Nucleus accumbens (tissue), 56 donors: ENCODE results near the gene CFAP61.

ENCODE experiments used
- DNase-seq, 56 donors: peaks; one replicate each; lab custom pipeline; 2025; lab: John Stamatoyannopoulos, UW

CFAP61 gene

GRCh38 chr20:20255099-20255498, 202.8 kb downstream of the CFAP61 start:
- DNase-seq: no peak

DNA sequence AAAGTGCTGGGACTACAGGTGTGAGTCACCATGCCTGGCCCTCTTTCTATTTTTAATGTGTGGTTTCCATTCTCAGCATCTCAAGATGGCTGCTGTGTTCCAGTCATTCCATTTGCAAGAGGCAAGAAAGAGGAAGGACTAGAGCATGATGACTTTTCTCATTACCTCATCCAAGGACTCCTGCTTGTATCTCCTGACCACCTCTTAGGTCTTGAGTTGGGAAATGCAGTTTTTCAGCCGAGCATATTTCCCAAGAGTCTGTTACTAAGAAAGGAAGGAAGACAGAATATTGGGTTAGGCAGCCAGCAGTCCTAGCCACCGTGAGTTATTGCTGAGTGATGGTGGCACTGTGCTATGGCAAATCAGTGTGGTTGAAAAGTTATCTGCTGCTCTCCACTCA, 207.2 kb downstream of the CFAP61 start:
- DNase-seq: no peak

DNA sequence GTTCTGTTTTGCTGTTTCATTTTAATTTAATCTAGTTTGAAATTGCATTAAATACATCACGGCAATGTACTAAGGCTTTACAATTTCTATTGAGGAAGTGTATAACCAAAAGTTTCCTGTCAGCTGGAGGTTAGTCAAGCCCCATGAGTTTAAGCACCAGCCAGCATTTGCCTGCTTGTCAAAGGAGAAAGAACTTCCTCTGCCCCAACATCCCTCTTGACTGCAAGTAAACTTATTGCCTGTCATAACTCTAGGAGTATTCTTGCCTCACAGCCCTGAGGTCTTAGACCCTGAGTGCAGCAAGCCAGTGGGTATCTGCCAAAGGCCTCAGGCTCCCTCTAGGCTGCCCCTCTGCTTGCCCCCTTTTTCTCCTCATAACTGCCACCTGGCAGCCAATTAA, 208.8 kb downstream of the CFAP61 start:
- no peak for DNase-seq

GRCh38 chr20:20265210-20265609, 212.9 kb downstream of the CFAP61 start:
- no peak for DNase-seq

DNA sequence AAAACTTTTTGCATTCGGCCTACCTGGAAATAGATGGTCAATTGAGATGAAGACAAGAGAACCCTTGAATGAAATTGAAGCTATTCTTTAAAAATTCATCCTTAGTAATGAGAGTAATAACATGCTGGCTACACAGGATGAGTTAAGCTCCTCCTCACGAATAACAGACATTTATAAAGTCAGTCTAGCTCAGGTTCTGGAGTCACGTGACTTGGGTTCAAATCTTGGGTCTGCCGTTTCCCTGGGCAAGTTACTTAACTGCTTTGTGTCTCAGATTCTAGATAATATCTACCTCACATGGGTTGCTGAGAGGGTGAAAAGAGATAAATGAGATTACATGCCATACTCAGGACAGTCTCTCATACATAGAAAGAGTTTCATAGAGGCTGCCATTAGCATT, 214.2 kb downstream of the CFAP61 start:
- DNase-seq: no peak

DNA sequence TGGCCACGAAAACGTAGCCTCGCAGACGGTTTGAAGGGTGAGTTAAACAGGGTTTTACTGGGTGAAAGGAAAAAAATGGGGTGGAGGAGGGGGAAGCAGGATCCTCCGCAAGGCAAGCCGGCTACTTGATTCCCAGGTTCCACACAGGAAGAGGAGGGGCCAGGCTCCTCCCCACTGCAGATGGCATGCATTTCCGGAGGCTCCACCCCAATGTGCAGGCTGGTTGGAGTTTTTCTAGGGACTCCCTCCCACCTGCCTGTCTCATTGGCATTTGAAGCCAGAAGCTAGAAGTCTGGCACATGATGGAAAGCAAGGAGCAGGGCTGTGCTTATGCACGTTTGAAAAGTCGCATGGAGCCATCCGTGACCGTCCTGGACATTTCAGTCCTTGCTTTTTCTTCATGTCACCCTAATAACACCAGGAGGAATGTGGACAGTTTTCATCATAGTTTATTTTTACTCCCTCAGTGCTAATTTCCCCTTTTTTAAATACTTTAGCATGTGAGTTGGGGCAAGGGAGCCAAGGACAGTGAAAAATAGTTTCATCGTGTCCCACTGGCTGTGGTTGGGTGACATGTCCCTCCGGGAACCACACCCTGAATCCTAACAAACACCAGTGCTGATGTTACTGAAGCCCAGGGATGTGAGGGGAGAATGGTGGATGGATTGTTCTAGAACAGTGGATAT, 215.5 kb downstream of the CFAP61 start:
- no peak for DNase-seq

DNA sequence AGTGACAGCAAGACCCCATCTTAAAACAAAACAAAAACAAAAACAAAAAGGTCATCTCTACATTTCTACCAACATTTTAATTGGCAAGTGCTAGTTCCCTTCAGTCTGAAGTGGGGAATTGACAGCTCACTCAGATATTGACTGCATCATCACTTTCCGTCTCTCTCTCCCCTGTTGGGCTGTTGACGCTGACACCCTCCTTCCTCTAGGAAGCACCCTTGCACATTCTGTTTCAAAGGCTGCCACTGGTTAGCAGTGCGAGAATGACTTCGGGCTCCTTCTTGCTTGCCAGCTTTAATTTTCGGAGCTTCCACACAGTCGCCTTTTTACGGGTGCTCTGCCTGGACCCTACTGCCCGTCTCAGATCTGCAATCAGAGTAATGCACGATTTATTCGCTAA, 218.9 kb downstream of the CFAP61 start:
- DNase-seq: no peak

GRCh38 chr20:20272686-20273085, 220.4 kb downstream of the CFAP61 start:
- no peak for DNase-seq

- no peak for DNase-seq
These were observed 221.0 kb downstream of the CFAP61 start for GRCh38 chr20:20273286-20273685.

GRCh38 chr20:20274821-20275220, 222.5 kb downstream of the CFAP61 start:
- DNase-seq: no peak

- DNase-seq: no peak
These were observed 223.3 kb downstream of the CFAP61 start for GRCh38 chr20:20275636-20276035.

GRCh38 chr20:20276811-20277530, 224.6 kb downstream of the CFAP61 start:
- DNase-seq: peak in 12 of 56 donors; percentile 2 to 44 (median 10)

DNA sequence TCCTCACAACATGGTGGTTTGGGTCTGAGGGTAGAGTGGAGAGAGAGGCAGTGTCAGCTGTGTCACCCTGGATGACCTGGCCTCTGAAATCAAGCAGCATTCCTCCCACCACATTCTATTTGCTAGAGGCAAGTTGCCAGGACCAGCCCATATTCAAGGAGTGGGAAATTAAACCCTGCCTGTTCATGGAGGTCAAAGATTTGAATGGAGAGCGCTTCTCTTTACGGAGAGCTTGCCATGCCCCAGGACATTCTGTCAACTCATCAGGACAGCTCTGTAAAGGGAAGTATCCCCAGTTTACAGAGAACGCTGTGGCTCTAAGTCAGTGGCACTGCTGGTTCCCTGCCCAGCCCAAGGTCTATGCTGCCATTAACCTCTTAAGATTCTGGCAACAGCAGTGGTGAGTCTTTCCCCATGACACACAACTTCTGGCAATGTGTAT, 225.6 kb downstream of the CFAP61 start:
- no peak for DNase-seq

DNA sequence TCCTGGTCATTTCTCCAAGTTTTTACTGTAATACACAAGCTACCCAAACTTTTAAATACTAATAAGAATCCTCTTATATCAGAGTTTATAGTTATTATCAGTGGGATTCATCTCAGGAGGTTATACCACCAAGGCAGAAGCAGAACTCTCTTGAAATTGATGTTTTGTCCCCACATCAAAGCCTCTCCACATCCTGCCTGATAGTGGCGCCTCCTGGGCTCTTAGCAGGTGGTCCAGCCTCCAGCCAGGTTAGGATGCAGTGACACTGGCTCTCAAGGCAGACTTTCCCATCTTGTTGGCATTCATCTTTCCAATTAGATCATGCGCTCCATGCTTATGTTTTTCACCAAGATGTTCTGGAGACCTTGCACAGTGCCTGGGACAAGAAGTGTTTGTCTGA, 233.7 kb downstream of the CFAP61 start:
- DNase-seq: no peak

DNA sequence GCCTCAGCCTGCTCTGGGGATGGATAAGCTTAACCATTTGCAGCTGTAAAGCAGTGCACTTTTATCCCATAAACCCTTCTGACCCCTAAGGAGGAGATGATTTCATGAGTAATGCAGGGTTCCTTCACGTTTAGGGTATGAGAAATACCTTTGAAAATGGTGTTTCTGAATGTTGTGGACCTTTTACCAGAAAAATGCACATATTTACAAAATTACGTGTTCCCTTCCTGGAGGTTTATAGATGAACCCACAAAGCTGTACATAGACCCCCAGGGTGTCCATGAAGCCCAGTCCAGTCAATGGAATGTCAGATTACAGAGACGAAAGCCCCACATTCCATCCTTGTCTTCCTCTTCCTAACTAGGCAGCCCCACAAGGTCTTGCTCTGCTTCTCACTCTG, 237.0 kb downstream of the CFAP61 start:
- DNase-seq: no peak

DNA sequence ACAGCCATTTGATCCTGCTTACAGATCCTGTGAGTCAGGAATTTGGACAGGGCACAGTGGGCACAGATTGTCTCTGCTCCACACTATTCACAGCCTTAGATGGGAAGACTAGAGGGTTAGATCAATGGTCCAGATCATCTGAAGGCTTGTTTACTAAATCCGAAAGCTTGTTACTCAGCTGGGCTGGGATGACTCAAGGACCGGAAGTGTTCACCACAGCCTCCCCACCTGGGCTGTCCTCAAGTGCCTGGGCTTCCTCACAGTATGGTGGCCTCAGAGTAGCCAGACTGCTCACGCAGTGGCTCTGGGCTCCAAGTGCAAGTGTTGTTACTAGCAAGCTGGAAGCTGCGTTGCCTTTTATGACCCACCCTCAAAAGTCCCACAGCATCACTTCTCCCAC, 240.1 kb downstream of the CFAP61 start:
- DNase-seq: no peak

DNA sequence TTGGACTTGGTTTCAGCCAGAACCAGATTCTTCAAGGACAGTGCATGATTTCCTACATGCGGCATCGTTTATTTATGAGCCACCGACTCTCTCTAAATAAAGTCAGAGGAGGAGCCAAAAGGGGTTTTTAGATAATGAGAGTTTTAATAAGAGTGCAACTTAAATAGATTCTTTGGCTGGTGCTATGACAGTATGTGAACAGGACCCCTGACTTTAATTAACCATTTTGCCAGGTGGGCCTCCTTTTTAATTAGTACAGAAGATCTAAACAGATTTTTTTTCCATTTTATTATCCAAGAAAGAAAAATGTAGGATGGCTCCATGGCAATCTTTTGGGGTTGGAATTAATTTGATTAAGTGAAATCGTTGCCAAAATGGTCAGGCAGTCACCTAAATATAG, 240.8 kb downstream of the CFAP61 start:
- no peak for DNase-seq

DNA sequence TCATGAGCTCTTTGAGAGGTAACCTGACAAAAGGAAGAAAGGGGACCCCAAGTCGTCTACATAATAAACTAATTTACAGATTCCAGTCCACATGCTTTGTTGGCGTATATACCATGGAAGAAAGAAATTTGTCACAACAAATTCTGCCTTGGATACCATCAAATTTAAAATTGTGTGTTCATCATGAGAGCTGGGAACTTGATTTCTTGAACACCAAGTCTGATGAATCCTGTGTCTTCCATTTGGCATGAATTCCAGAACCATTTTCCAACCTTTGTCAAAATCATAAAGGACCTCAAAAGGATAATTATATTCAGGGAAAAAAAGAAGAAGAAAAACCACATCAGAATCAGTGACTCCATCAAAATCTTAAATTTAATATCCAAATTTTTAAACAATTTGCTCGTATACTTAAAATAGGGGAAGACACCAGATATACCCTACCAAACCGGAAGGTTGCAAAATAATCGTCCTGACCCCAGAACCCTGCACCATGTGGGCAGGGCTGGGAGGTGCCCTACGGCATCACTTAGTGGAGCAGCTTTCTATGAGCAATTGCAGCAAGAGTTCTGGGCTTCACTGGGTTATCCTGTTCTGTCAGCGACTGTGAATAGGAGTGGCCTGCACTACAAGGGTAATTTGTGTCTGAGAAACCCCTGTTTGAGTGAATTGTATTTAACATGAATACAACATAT, 241.5 kb downstream of the CFAP61 start:
- no peak for DNase-seq

DNA sequence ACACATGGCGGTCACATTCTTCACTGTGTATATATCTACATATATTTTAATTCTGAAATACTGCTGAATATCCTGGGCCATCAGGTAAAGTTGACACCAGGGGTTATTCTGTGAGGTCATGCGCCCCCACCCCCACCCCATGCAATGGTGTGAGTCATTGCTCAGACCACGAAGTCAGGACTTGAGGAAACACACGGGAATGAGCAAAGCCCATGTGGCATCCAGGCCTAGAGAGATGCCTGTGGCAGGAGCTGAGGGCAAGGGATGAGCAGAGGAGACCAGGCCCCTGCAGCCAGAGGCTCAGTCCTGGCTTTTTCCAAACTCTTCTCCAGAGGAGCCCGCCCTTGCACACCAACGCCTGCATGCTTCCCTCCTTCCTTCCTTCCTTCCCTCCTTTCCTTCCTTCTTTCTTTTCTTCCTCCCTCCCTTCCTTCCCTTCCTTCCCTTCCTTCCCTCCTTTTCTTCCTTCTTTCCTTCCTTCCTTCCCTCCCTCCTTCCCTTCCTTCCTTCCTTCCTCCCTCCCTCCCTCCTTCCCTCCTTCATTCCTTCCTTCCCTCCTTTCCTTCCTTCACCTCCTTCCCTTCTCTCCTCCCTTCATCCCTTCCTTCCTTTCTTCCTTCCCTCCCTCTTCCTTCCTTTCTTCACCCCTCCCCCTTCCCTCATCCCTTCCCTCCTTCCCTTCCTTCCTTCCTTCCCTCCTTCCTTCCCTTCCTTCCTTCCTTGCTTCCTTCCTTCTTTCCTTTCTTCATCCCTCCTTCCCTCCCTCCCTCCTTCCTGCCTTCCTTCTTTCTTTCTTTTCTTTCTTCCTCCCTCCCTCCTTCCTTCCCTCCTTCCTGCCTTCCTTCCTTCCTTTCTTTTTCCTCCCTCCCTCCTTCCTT, 243.5 kb downstream of the CFAP61 start:
- no peak for DNase-seq

DNA sequence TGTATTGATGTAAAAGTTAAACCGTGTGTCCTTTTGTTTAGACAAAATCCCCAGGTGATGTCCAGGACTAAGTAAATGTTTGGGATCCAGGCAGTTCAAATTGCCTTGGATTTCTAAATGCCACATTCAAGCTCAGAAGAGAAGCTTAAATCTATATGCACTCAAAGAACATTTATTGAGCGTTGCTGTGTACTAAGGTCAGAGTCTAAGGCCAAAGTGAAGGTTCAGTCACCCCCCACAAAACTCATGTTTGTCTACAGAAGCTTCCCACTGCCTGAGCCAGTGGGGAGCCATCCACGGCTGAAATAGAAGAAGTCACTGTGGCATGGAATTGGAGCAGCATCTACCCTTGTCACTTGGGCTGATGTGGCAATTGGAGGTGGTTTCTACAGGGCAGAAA, 244.8 kb downstream of the CFAP61 start:
- no peak for DNase-seq

GRCh38 chr20:20297752-20298151, 245.4 kb downstream of the CFAP61 start:
- no peak for DNase-seq
